HG03103 (cell line): ENCODE measurements around the gene SIM2.

Source experiments
- ATAC-seq: cut with Tn5 transposase; IDR thresholded peaks from one replicate; pipeline ENCODE4 v1.9.1; 2021; ENCODE audit warnings: low read depth; ENCODE audit not compliant: unreplicated experiment

The SIM2 gene

GRCh38 chr21:36684957-36685714 is 13.8 kb upstream of the SIM2 start:
- no peak for ATAC-seq

- ATAC-seq = no peak
Measured at GRCh38 chr21:36686955-36687354, 12.0 kb upstream of the SIM2 start.

- no peak for ATAC-seq
Measured at GRCh38 chr21:36688324-36688723, 10.6 kb upstream of the SIM2 start.

GRCh38 chr21:36689324-36689723 is 9.6 kb upstream of the SIM2 start:
- no peak for ATAC-seq

GRCh38 chr21:36690628-36691554 is 8.0 kb upstream of the SIM2 start:
- ATAC-seq = no peak

- no peak for ATAC-seq
Measured at GRCh38 chr21:36691555-36692041, 7.3 kb upstream of the SIM2 start.

- ATAC-seq = no peak
Measured at GRCh38 chr21:36692114-36692834, 6.6 kb upstream of the SIM2 start.

- ATAC-seq = no peak
Measured at GRCh38 chr21:36692835-36693488, 6.0 kb upstream of the SIM2 start.

GRCh38 chr21:36693489-36694030 is 5.4 kb upstream of the SIM2 start:
- no peak for ATAC-seq

GRCh38 chr21:36694031-36694515 is 4.8 kb upstream of the SIM2 start:
- no peak for ATAC-seq

GRCh38 chr21:36694593-36695282 is 4.2 kb upstream of the SIM2 start:
- ATAC-seq = no peak

GRCh38 chr21:36695283-36695634 is 3.7 kb upstream of the SIM2 start:
- ATAC-seq = no peak

GRCh38 chr21:36695671-36696389 is 3.1 kb upstream of the SIM2 start:
- ATAC-seq = no peak

GRCh38 chr21:36696390-36697059 is 2.4 kb upstream of the SIM2 start:
- no peak for ATAC-seq

GRCh38 chr21:36697060-36697850 is 1.7 kb upstream of the SIM2 start:
- ATAC-seq = no peak

GRCh38 chr21:36697851-36698384 is 997 bp upstream of the SIM2 start:
- ATAC-seq = no peak

GRCh38 chr21:36698385-36698980 is 432 bp upstream of the SIM2 start:
- no peak for ATAC-seq
